H1 (cell line): ENCODE results near the gene CTSK. TPM values are rescaled to one million over a fixed set of nuclear protein-coding genes. Genes with fewer than 3 reads are reported as not detected.

ENCODE experiments used
- CTCF ChIA-PET: fragments of 300-600 bp; sonication (Branson Sonifier 250); formaldehyde crosslinking; loops from one replicate; lab custom pipeline; 2021; ENCODE audit not compliant: partially characterized antibody; lab: Charles Lee
- POLR2A ChIA-PET: fragments of 300-600 bp; sonication (Branson Sonifier 250); formaldehyde crosslinking; loops from one replicate; lab custom pipeline; 2021; ENCODE audit warnings: inconsistent platforms; ENCODE audit not compliant: partially characterized antibody; lab: Charles Lee
- DNase-seq, 2 experiments: peaks; one replicate each; pipeline versions ENCODE4 v3.0.0 to v3.0.0-alpha.2; 2010 to 2022; ENCODE audit warnings: low spot score in 2 of 2, low read depth in 1 of 2, mixed read lengths in 1 of 2
- FAIRE-seq: peaks from 2 replicates; lab custom pipeline; 2011; peaks lifted over from hg19 to GRCh38; lab: Jason Lieb, UNC
- H2AFZ ChIP-seq: 2 replicates; pipeline ENCODE4 v1.8.1; 2012; ENCODE audit warnings: low read length, inconsistent platforms
- H2AK5ac ChIP-seq: 2 replicates; pipeline ENCODE4 v1.6.1; 2013; ENCODE audit warnings: low read depth, low read length
- H2BK120ac ChIP-seq: replicated peaks from 2 replicates; pipeline ENCODE3; 2013; ENCODE audit warnings: low read depth, low read length, inconsistent platforms
- H2BK12ac ChIP-seq: 2 replicates; pipeline ENCODE4 v1.6.1; 2013; ENCODE audit warnings: low read depth, low read length
- H2BK15ac ChIP-seq: 2 replicates; pipeline ENCODE4 v1.6.1; 2013; ENCODE audit warnings: low read length
- H2BK20ac ChIP-seq: 2 replicates; pipeline ENCODE4 v1.6.1; 2013; ENCODE audit warnings: low read length
- H2BK5ac ChIP-seq: 2 replicates; pipeline ENCODE4 v1.6.1; 2013; ENCODE audit warnings: low read depth, low read length
- H3K14ac ChIP-seq: 2 replicates; pipeline ENCODE4 v1.6.1; 2013; ENCODE audit warnings: inconsistent platforms; ENCODE audit not compliant: insufficient read length
- H3K18ac ChIP-seq: 2 replicates; pipeline ENCODE4 v1.6.1; 2013; ENCODE audit warnings: low read length; ENCODE audit errors: extremely low read depth
- H3K23ac ChIP-seq: 2 replicates; pipeline ENCODE4 v1.6.1; 2013; ENCODE audit warnings: inconsistent platforms; ENCODE audit not compliant: insufficient read length
- H3K23me2 ChIP-seq: 2 replicates; pipeline ENCODE4 v1.6.1; 2013; ENCODE audit warnings: low read depth, low read length
- H3K27ac ChIP-seq: 2 replicates; pipeline ENCODE4 v1.6.1; 2011; ENCODE audit warnings: low read depth, low read length, inconsistent platforms
- H3K27me3 ChIP-seq, 4 experiments: replicated peaks in 1 of 4; 1 replicate in 1 of 4; 2 replicates in 3 of 4; pipeline versions ENCODE4 v1.6.1 to v1.8.1; 2011 to 2013; ENCODE audit warnings: low read length in 3 of 4, mild to moderate bottlenecking in 3 of 4, inconsistent platforms in 2 of 4, mixed read lengths in 2 of 4, moderate library complexity in 1 of 4; ENCODE audit not compliant: control insufficient read depth in 3 of 4, insufficient read depth in 3 of 4; ENCODE audit errors: extremely low read depth in 1 of 4
- H3K36me3 ChIP-seq, 4 experiments: 2 replicates each; pipeline versions ENCODE4 v1.6.1 to v1.8.1; 2011 to 2013; ENCODE audit warnings: mild to moderate bottlenecking in 4 of 4, low read length in 3 of 4, moderate library complexity in 2 of 4, control low read depth in 1 of 4, inconsistent platforms in 1 of 4; ENCODE audit not compliant: insufficient read depth in 4 of 4, control insufficient read depth in 2 of 4
- H3K4ac ChIP-seq: replicated peaks from 2 replicates; pipeline ENCODE3; 2013; ENCODE audit warnings: low read length, low read depth, mixed read lengths, inconsistent platforms; ENCODE audit not compliant: insufficient read length
- H3K4me1 ChIP-seq, 4 experiments: replicated peaks in 1 of 4; 1 replicate in 1 of 4; 2 replicates in 3 of 4; pipeline versions ENCODE4 v1.6.1 to v1.8.1; 2011 to 2013; ENCODE audit warnings: low read length in 3 of 4, inconsistent platforms in 2 of 4, mixed read lengths in 1 of 4; ENCODE audit not compliant: insufficient read depth in 4 of 4, control insufficient read depth in 3 of 4
- H3K4me2 ChIP-seq, 2 experiments: 2 replicates each; pipeline versions ENCODE4 v1.6.1 to v1.8.1; 2011 to 2013; ENCODE audit warnings: low read depth in 2 of 2, low read length in 2 of 2, control low read depth in 1 of 2, inconsistent platforms in 1 of 2, mild to moderate bottlenecking in 1 of 2; ENCODE audit not compliant: insufficient read depth in 1 of 2
- H3K4me3 ChIP-seq, 4 experiments: fragments of 200-600, 300-600 bp in 1 of 4; sonication (generic), shearing (Covaris generic), sonication (Bioruptor Twin) in 1 of 4; 2 replicates each; pipeline versions ENCODE4 v1.5.1 to v1.8.1; 2011 to 2016; ENCODE audit warnings: low read length in 4 of 4, low read depth in 3 of 4, control low read depth in 2 of 4, inconsistent platforms in 2 of 4, mild to moderate bottlenecking in 2 of 4, mixed read lengths in 1 of 4, moderate library complexity in 1 of 4; ENCODE audit not compliant: insufficient read depth in 2 of 4; ENCODE audit errors: extremely low read depth in 1 of 4
- H3K56ac ChIP-seq: replicated peaks from 2 replicates; pipeline ENCODE3; 2013; ENCODE audit warnings: low read depth, mild to moderate bottlenecking, mixed read lengths, low read length, inconsistent platforms; ENCODE audit not compliant: insufficient read length
- H3K79me1 ChIP-seq: 2 replicates; pipeline ENCODE4 v1.6.1; 2013; ENCODE audit warnings: low read depth, low read length, control low read depth
- H3K79me2 ChIP-seq, 2 experiments: 2 replicates each; pipeline versions ENCODE4 v1.6.1 to v1.8.1; 2012 to 2013; ENCODE audit warnings: low read length in 2 of 2, mild to moderate bottlenecking in 2 of 2, inconsistent platforms in 1 of 2; ENCODE audit not compliant: insufficient read depth in 2 of 2, control insufficient read depth in 1 of 2
- H3K9ac ChIP-seq, 4 experiments: replicated peaks in 1 of 4; 1 replicate in 1 of 4; 2 replicates in 3 of 4; pipeline versions ENCODE4 v1.6.1 to v1.8.1; 2011 to 2013; ENCODE audit warnings: low read depth in 3 of 4, low read length in 3 of 4, control low read depth in 2 of 4, mild to moderate bottlenecking in 2 of 4, moderate library complexity in 2 of 4, inconsistent platforms in 1 of 4; ENCODE audit errors: extremely low read depth in 1 of 4
- H3K9me3 ChIP-seq, 2 experiments: 2 replicates each; pipeline versions ENCODE4 v1.6.1 to v1.8.1; 2012 to 2013; ENCODE audit warnings: mild to moderate bottlenecking in 2 of 2, moderate library complexity in 2 of 2, control low read depth in 1 of 2, inconsistent platforms in 1 of 2, low read depth in 1 of 2, low read length in 1 of 2, mixed read lengths in 1 of 2; ENCODE audit not compliant: insufficient read depth in 2 of 2
- H4K20me1 ChIP-seq, 2 experiments: replicated peaks in 1 of 2; 2 replicates each; pipeline versions ENCODE3 to v1.8.1; 2011 to 2013; ENCODE audit warnings: inconsistent platforms in 2 of 2, low read length in 2 of 2, mild to moderate bottlenecking in 1 of 2; ENCODE audit not compliant: insufficient read depth in 2 of 2, control insufficient read depth in 1 of 2
- H4K5ac ChIP-seq: 2 replicates; pipeline ENCODE4 v1.6.1; 2013; ENCODE audit warnings: low read length, low read depth, mixed read lengths, inconsistent platforms; ENCODE audit not compliant: insufficient read length
- H4K8ac ChIP-seq: 2 replicates; pipeline ENCODE4 v1.8.0; 2013; ENCODE audit warnings: mild to moderate bottlenecking, moderate library complexity, low read length, inconsistent platforms; ENCODE audit not compliant: insufficient read depth; ENCODE audit errors: extremely low read depth
- H4K91ac ChIP-seq: replicated peaks from 2 replicates; pipeline ENCODE3; 2013; ENCODE audit warnings: low read length, mixed read lengths, inconsistent platforms; ENCODE audit not compliant: insufficient read length
- ATF3 ChIP-seq: IDR thresholded peaks from 2 replicates; pipeline ENCODE4 v1.6.1; 2011; ENCODE audit warnings: low read depth, mild to moderate bottlenecking, low read length; ENCODE audit not compliant: insufficient read depth
- CEBPB ChIP-seq: IDR thresholded peaks from 2 replicates; pipeline ENCODE4 v1.6.1; 2012; ENCODE audit warnings: low read depth, low read length
- CTBP2 ChIP-seq: IDR thresholded peaks from 2 replicates; pipeline ENCODE4 v1.7.0; 2011; ENCODE audit warnings: borderline replicate concordance, mild to moderate bottlenecking, moderate library complexity, mixed read lengths, low read length; ENCODE audit not compliant: insufficient read depth, insufficient read length
- FOSL1 ChIP-seq: IDR thresholded peaks from 2 replicates; pipeline ENCODE4 v1.6.1; 2011; ENCODE audit warnings: mild to moderate bottlenecking, low read depth, low read length, moderate library complexity; ENCODE audit not compliant: insufficient read depth
- JUN ChIP-seq: IDR thresholded peaks from 2 replicates; pipeline ENCODE4 v1.6.1; 2011; ENCODE audit warnings: low read depth, mild to moderate bottlenecking, improper control_type of control experiment, low read length
- JUND ChIP-seq: IDR thresholded peaks from 2 replicates; pipeline ENCODE4 v1.6.1; 2011; ENCODE audit warnings: mild to moderate bottlenecking, improper control_type of control experiment, low read length
- KDM1A ChIP-seq: fragments of 200-600, 300-600 bp; sonication (generic); IDR thresholded peaks from 2 replicates; pipeline ENCODE4 v1.7.1; 2016; ENCODE audit warnings: mild to moderate bottlenecking, low read length, borderline replicate concordance
- NANOG ChIP-seq: IDR thresholded peaks from 2 replicates; pipeline ENCODE4 v1.6.1; 2011; ENCODE audit warnings: low read length, low read depth, mild to moderate bottlenecking, inconsistent platforms; ENCODE audit not compliant: insufficient read depth, poor library complexity, severe bottlenecking
- PHF8 ChIP-seq: fragments of 200-600 bp; sonication (generic); conservative IDR thresholded peaks from 2 replicates; pipeline ENCODE4 v1.7.1; 2012; ENCODE audit warnings: low read depth, mild to moderate bottlenecking, inconsistent platforms, low read length, moderate library complexity
- POLR2A ChIP-seq, 2 experiments: IDR thresholded peaks; 1 replicate in 1 of 2; 2 replicates in 1 of 2; pipeline ENCODE4 v1.6.1; 2011; ENCODE audit warnings: low read depth in 2 of 2, low read length in 2 of 2, mild to moderate bottlenecking in 2 of 2; ENCODE audit errors: control extremely low read depth in 1 of 2
- POU5F1 ChIP-seq: IDR thresholded peaks from 2 replicates; pipeline ENCODE4 v1.6.1; 2011; ENCODE audit warnings: low read depth, mild to moderate bottlenecking, low read length, moderate library complexity
- RFX5 ChIP-seq: IDR thresholded peaks from 2 replicates; pipeline ENCODE4 v1.6.1; 2011; ENCODE audit warnings: low read depth, low read length, improper control_type of control experiment, borderline replicate concordance
- SIX5 ChIP-seq: IDR thresholded peaks from 2 replicates; pipeline ENCODE4 v1.6.1; 2011; ENCODE audit warnings: mild to moderate bottlenecking, low read depth, low read length
- SP1 ChIP-seq: IDR thresholded peaks from 2 replicates; pipeline ENCODE4 v1.6.1; 2011; ENCODE audit warnings: low read depth, low read length
- YY1 ChIP-seq: IDR thresholded peaks from 2 replicates; pipeline ENCODE4 v1.6.1; 2011; ENCODE audit warnings: low read depth, mild to moderate bottlenecking, low read length
- WGBS, 2 experiments: shearing (Covaris generic) in 1 of 2; methylation state at CpG; one replicate each; pipeline versions ENCODE4 v1.1.6 to v1.1.7; 2013 to 2015; ENCODE audit warnings: low lambda C conversion rate in 2 of 2, mixed read lengths in 2 of 2, inconsistent platforms in 1 of 2, low coverage in 1 of 2, missing lambda C conversion rate in 1 of 2; ENCODE audit not compliant: insufficient replicate concordance in 2 of 2, insufficient coverage in 1 of 2, insufficient read length in 1 of 2; ENCODE audit errors: extremely low coverage in 1 of 2, missing lambda C conversion rate in 1 of 2; 5-methylcytosine and 5-hydroxymethylcytosine counted together
- polyA plus RNA-seq, 7 experiments: library from polyadenylated mRNA; depleted of rRNA in 3 of 7; stranded (reverse) in 5 of 7; unstranded in 2 of 7; fragments of >200 nt in 5 of 7; fragments of 200-250 nt in 2 of 7; gene quantifications; 1 replicate in 5 of 7; 2 replicates in 1 of 7; 4 replicates in 1 of 7; pipeline versions ENCODE4 v1.2.1 to v1.2.3, GENCODE V29; 2011 to 2013; ENCODE audit warnings: missing spikeins in 2 of 7, mixed read lengths in 2 of 7
- total RNA-seq: library from RNA; stranded (reverse); fragmentation: NEBNext Ultra II Directional; extraction: Animal tissue kit (Norgen Biotek cat#: 25700); gene quantifications from 2 replicates; pipeline ENCODE4 v1.2.1, GENCODE V29; 2021

Gene CTSK
- total and polyA plus RNA-seq, 2 of the 8 experiments (the other 6 are each of a cell fraction or from before 2014, with no cell fraction given) = 2.7 to 4.2 TPM

- Histone ChIP-seq H3K4ac (no peak overlapping the region), H2BK120ac (no peak overlapping the region), H3K4me1 (peaks cover 0 to 12% (median 6%) of the 10 kb centered on the region in 4 experiments; a peak in 4 of 7 replicates), H2BK12ac (no peak overlapping the region), H2BK15ac (no peak overlapping the region), H4K5ac (no peak overlapping the region), H3K79me1 (no peaks in the 10 kb centered on the region), H3K18ac (no peak overlapping the region), H2AFZ (no peak overlapping the region), H2AK5ac (no peak overlapping the region), H3K9ac (no peak overlapping the region), H3K79me2 (no peaks in the 10 kb centered on the region), H3K4me3 (no peak overlapping the region), H3K36me3 (peaks cover 0 to under 1% (median 0%) of the 10 kb centered on the region in 4 experiments; a peak in 1 of 8 replicates), H2BK20ac (no peak overlapping the region), H3K23me2 (peaks cover 2% of the 10 kb centered on the region; the same call in 1 of the 2 replicates), H3K9me3 (no peaks in the 10 kb centered on the region), H3K14ac (no peak overlapping the region), H3K4me2 (no peak overlapping the region), H4K20me1 (no peaks in the 10 kb centered on the region), H3K27ac (no peak overlapping the region), H3K56ac (no peak overlapping the region), H2BK5ac (no peak overlapping the region), H3K23ac (no peak overlapping the region), H4K91ac (no peak overlapping the region), H3K27me3 (no peaks in the 10 kb centered on the region; a peak in 1 of 7 replicates), H4K8ac (no peak overlapping the region)
- no peak for FAIRE-seq
- 96% methylated on average over 4 of the region's 4 CpGs; no CpG with 5 or more reads in 1 of the 2 experiments for WGBS, 2 experiments
- ChIA-PET POLR2A (no interaction called here), CTCF (interaction anchor here (1.0 kb wide), 1 partner anchor 19 kb away, joined by 3 read pairs; no protein-coding TSS in a partner anchor)
- no peak for DNase-seq
- TF ChIP-seq CTBP2 (no peak), RFX5 (no peak), FOSL1 (no peak), YY1 (no peak), POLR2A (IDR thresholded peaks at IDR 0.05; ENCODE audit: control extremely low read depth in 1 of 2, low read depth in 2 of 2, low read length in 2 of 2) (no peak), SIX5 (no peak), ATF3 (no peak), NANOG (no peak), KDM1A (no peak), SP1 (no peak), CEBPB (no peak), JUN (no peak), PHF8 (no peak), JUND (no peak), POU5F1 (no peak)
Measured at GRCh38 chr1:150805899-150806298, 2.2 kb downstream of the CTSK start.
